HL-60 (cell line): ENCODE results near the gene IQCK.

Source experiments
- DNase-seq, 2 experiments: peaks; one replicate each; pipeline ENCODE4 v3.0.0-alpha.2; 2010 to 2020; ENCODE audit warnings: low read depth in 1 of 2, low spot score in 1 of 2
- H3K27ac ChIP-seq: fragments of 250-450 bp; sonication (Bioruptor Pico); replicated peaks from 2 replicates; pipeline ENCODE4 v1.5.1; 2020; ENCODE audit warnings: mild to moderate bottlenecking, moderate library complexity
- H3K27me3 ChIP-seq: fragments of 250-450 bp; sonication (Bioruptor Pico); 2 replicates; pipeline ENCODE4 v1.5.1; 2021; ENCODE audit warnings: mild to moderate bottlenecking, moderate library complexity; ENCODE audit not compliant: insufficient read depth, poor library complexity, severe bottlenecking
- H3K4me3 ChIP-seq: replicated peaks from 2 replicates; pipeline ENCODE4 v1.5.1; 2011; ENCODE audit warnings: mild to moderate bottlenecking, control low read depth, low read length; ENCODE audit not compliant: insufficient read depth
- GABPA ChIP-seq: IDR thresholded peaks from 2 replicates; pipeline ENCODE4 v1.6.1; 2012; ENCODE audit warnings: low read depth
- POLR2AphosphoS5 ChIP-seq: IDR thresholded peaks from 2 replicates; pipeline ENCODE4 v1.6.1; 2012; ENCODE audit warnings: low read depth
- REST ChIP-seq: IDR thresholded peaks from 2 replicates; pipeline ENCODE4 v1.6.1; 2012; ENCODE audit warnings: low read depth; ENCODE audit not compliant: insufficient replicate concordance
- SPI1 ChIP-seq: IDR thresholded peaks from 2 replicates; pipeline ENCODE4 v1.6.1; 2012; ENCODE audit warnings: low read depth, mild to moderate bottlenecking, borderline replicate concordance
- TF ChIP-seq, protein P1 (sequence below): IDR thresholded peaks from one replicate; pipeline ENCODE4 v1.5.1; 2011; ENCODE audit warnings: low read length, control low read depth, inconsistent platforms; ENCODE audit not compliant: insufficient read depth

IQCK gene

DNA sequence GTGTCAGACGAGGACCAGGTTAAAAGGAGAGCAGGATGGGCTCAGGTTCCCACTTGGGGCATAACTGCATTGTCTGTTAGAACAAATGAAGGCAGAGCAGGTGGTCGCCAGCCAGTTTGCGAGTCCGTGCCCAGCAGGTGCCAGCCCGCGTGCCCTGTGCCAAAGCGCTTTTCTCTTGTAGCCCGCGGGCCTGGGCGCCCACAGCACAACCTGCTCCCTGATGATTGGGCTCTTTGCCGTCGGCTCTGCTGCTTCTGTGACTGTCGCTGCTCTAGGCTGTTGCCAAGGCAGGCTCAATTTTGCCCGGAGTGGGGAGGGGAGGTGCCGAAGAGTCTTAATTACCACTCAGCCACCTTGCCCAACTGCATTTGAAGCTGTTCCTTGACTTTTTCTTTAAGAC is 21.1 kb upstream of the IQCK start:
- H3K27ac ChIP-seq, result no peak overlapping the region
- H3K4me3 ChIP-seq, result no peak overlapping the region
- TF ChIP-seq SPI1 (no peak), POLR2AphosphoS5 (no peak), REST (no peak), GABPA (no peak)
- TF ChIP-seq, protein P1, sequence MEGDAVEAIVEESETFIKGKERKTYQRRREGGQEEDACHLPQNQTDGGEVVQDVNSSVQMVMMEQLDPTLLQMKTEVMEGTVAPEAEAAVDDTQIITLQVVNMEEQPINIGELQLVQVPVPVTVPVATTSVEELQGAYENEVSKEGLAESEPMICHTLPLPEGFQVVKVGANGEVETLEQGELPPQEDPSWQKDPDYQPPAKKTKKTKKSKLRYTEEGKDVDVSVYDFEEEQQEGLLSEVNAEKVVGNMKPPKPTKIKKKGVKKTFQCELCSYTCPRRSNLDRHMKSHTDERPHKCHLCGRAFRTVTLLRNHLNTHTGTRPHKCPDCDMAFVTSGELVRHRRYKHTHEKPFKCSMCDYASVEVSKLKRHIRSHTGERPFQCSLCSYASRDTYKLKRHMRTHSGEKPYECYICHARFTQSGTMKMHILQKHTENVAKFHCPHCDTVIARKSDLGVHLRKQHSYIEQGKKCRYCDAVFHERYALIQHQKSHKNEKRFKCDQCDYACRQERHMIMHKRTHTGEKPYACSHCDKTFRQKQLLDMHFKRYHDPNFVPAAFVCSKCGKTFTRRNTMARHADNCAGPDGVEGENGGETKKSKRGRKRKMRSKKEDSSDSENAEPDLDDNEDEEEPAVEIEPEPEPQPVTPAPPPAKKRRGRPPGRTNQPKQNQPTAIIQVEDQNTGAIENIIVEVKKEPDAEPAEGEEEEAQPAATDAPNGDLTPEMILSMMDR, result no peak
- H3K27me3 ChIP-seq, result no peaks in the 10 kb centered on the region
- no peak for DNase-seq

DNA sequence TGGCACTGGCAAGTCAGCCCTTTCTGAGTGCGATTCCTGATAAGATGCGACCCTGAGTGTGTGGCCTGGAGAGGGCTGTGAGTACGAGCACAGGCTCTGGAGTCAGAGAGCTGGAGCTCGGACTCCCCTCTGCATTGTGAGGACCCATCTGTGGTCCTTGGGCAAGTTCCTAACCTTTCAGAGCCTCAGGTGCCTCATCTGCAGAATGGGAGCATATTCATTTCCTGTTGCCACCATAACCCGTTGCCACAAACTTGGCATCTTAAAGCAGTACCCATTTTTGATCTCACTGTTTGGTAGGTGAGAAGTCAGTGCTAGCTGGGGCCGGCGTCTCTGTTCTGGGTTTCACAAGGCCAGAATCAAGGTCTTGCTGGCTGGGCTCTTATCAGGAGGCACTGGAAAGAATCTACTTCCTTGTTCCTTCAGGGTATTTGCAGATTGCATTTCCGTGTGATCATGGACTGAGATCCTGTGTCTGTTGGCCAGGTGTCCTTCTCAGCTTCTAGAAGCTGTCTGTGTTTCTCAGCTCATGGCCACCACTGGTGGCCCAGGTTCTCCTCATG is 20.2 kb upstream of the IQCK start:
- H3K27ac ChIP-seq, result no peak overlapping the region
- TF ChIP-seq POLR2AphosphoS5 (no peak; the same call in 1 of the 2 replicates), REST (no peak), SPI1 (no peak), GABPA (no peak)
- TF ChIP-seq, protein P1, result no peak
- H3K4me3 ChIP-seq, result no peak overlapping the region
- no peak for DNase-seq
- no peaks in the 10 kb centered on the region for H3K27me3 ChIP-seq

GRCh38 chr16:19698480-19699465 is 19.3 kb upstream of the IQCK start:
- Histone ChIP-seq H3K4me3 (no peak overlapping the region), H3K27ac (no peak overlapping the region), H3K27me3 (no peaks in the 10 kb centered on the region)
- no peak for TF ChIP-seq GABPA
- no peak for TF ChIP-seq POLR2AphosphoS5
- TF ChIP-seq REST, result no peak
- TF ChIP-seq, protein P1, result no peak
- TF ChIP-seq SPI1, result no peak
- DNase-seq, result no peak
